Measurements from ENCODE around the gene SLC11A1. TPM values are rescaled to one million over a fixed set of nuclear protein-coding genes. Genes with fewer than 3 reads are reported as not detected.

Gene SLC11A1
- total RNA-seq, 1 donor from 2014 or later, result 6.4 TPM

GRCh38 chr2:218428846-218429558 lies 46.9 kb downstream of the SLC11A1 start:
- no peak for DNase-seq
- TF ChIP-seq CTCF (IDR thresholded peaks at IDR 0.05; ENCODE audit: borderline replicate concordance), result no peak
- H3K4me3 ChIP-seq, result no peak overlapping the region

GRCh38 chr2:218429911-218430692 lies 48.0 kb downstream of the SLC11A1 start:
- TF ChIP-seq CTCF (IDR thresholded peaks at IDR 0.05; ENCODE audit: borderline replicate concordance), result no peak
- DNase-seq, result no peak
- intact Hi-C loops (cut with micrococcal nuclease), result no loop called here
- no peaks in the 10 kb centered on the region for H3K36me3 ChIP-seq
- H3K27me3 ChIP-seq (ENCODE audit: low read depth), result no peaks in the 10 kb centered on the region
- H3K4me1 ChIP-seq, result no peaks in the 10 kb centered on the region
- H3K9me3 ChIP-seq (replicated peaks), result no peaks in the 10 kb centered on the region
- no peak overlapping the region for H3K27ac ChIP-seq (replicated peaks)
- H3K4me3 ChIP-seq, result no peak overlapping the region

More at GRCh38 chr2:218428846-218429558, 46.9 kb downstream of the SLC11A1 start:
- Histone ChIP-seq H3K36me3 (no peaks in the 10 kb centered on the region), H3K4me1 (no peaks in the 10 kb centered on the region), H3K27ac (replicated peaks) (no peak overlapping the region), H3K9me3 (replicated peaks) (no peaks in the 10 kb centered on the region), H3K27me3 (ENCODE audit: low read depth) (no peaks in the 10 kb centered on the region)
- intact Hi-C loops (cut with micrococcal nuclease), result no loop called here

- Histone ChIP-seq H3K4me1 (no peaks in the 10 kb centered on the region), H3K27ac (replicated peaks) (no peak overlapping the region), H3K9me3 (replicated peaks) (no peaks in the 10 kb centered on the region), H3K36me3 (no peaks in the 10 kb centered on the region), H3K4me3 (no peak overlapping the region), H3K27me3 (ENCODE audit: low read depth) (no peaks in the 10 kb centered on the region)
- no peak for TF ChIP-seq CTCF (IDR thresholded peaks at IDR 0.05; ENCODE audit: borderline replicate concordance)
- DNase-seq, result no peak
- intact Hi-C loops (cut with micrococcal nuclease), result no loop called here
Measured at GRCh38 chr2:218430721-218431120, 48.6 kb downstream of the SLC11A1 start.

GRCh38 chr2:218431878-218432277 lies 49.8 kb downstream of the SLC11A1 start:
- TF ChIP-seq CTCF (IDR thresholded peaks at IDR 0.05; ENCODE audit: borderline replicate concordance), result no peak
- H3K36me3 ChIP-seq, result no peaks in the 10 kb centered on the region
- no peaks in the 10 kb centered on the region for H3K27me3 ChIP-seq (ENCODE audit: low read depth)
- H3K4me1 ChIP-seq, result no peaks in the 10 kb centered on the region
- H3K27ac ChIP-seq (replicated peaks), result no peak overlapping the region
- no peaks in the 10 kb centered on the region for H3K9me3 ChIP-seq (replicated peaks)
- no peak for DNase-seq
- H3K4me3 ChIP-seq, result no peak overlapping the region
- intact Hi-C loops (cut with micrococcal nuclease), result no loop called here

GRCh38 chr2:218432676-218433365 lies 50.7 kb downstream of the SLC11A1 start:
- no peak overlapping the region for H3K27ac ChIP-seq (replicated peaks)
- H3K36me3 ChIP-seq, result no peaks in the 10 kb centered on the region
- H3K4me3 ChIP-seq, result no peak overlapping the region
- no peaks in the 10 kb centered on the region for H3K4me1 ChIP-seq
- H3K9me3 ChIP-seq (replicated peaks), result no peaks in the 10 kb centered on the region
- intact Hi-C loops (cut with micrococcal nuclease), result no loop called here
- no peak for DNase-seq
- H3K27me3 ChIP-seq (ENCODE audit: low read depth), result no peaks in the 10 kb centered on the region
- no peak for TF ChIP-seq CTCF (IDR thresholded peaks at IDR 0.05; ENCODE audit: borderline replicate concordance)
